NCI-H82 treated with DMSO at 0.1 percent for 48 hours (cell line): Measurements from ENCODE around the gene SF1.
A peak's percentile ranks its signal among the peaks of the same experiment; 100 is the strongest.

Experiments
- DNase-seq: peaks from one replicate; lab custom pipeline; 2025; ENCODE audit not compliant: unreplicated experiment; lab: John Stamatoyannopoulos, UW

The SF1 gene

GRCh38 chr11:64728757-64729365 is 49.5 kb downstream of the SF1 start:
- no peak for DNase-seq

GRCh38 chr11:64726867-64727530 is 51.3 kb downstream of the SF1 start:
- no peak for DNase-seq

GRCh38 chr11:64726211-64726641 is 52.1 kb downstream of the SF1 start:
- DNase-seq: no peak

- DNase-seq: no peak
Measured at GRCh38 chr11:64724863-64725532, 53.3 kb downstream of the SF1 start.

- DNase-seq: no peak
Measured at GRCh38 chr11:64723907-64724862, 54.2 kb downstream of the SF1 start.

- peak; percentile 30 for DNase-seq
Measured at GRCh38 chr11:64723117-64723906, 55.0 kb downstream of the SF1 start, which contains the start of gene NRXN2. Gene NRXN2 (minus strand): TSS chr11:64723197. CDS start chr11:64713699, 9,498 bp downstream.

GRCh38 chr11:64722141-64723065 is 55.9 kb downstream of the SF1 start:
- no peak for DNase-seq

GRCh38 chr11:64721359-64721699 is 57.0 kb downstream of the SF1 start:
- no peak for DNase-seq

GRCh38 chr11:64720640-64721358 is 57.5 kb downstream of the SF1 start:
- DNase-seq: no peak

GRCh38 chr11:64720167-64720566 is 58.2 kb downstream of the SF1 start:
- no peak for DNase-seq

- no peak for DNase-seq
Measured at GRCh38 chr11:64719406-64719805, 58.9 kb downstream of the SF1 start.

GRCh38 chr11:64718780-64719124 is 59.6 kb downstream of the SF1 start:
- DNase-seq: no peak

GRCh38 chr11:64718084-64718779 is 60.1 kb downstream of the SF1 start:
- no peak for DNase-seq

- DNase-seq: no peak
Measured at GRCh38 chr11:64717268-64717578, 61.1 kb downstream of the SF1 start.

- no peak for DNase-seq
Measured at GRCh38 chr11:64716473-64717267, 61.7 kb downstream of the SF1 start.

GRCh38 chr11:64715756-64716472 is 62.4 kb downstream of the SF1 start:
- DNase-seq: no peak

- no peak for DNase-seq
Measured at GRCh38 chr11:64715110-64715509, 63.2 kb downstream of the SF1 start.
